Head of caudate nucleus (tissue), 42 donors: Measurements from ENCODE around the gene TMEM187.
A peak's percentile ranks its signal among the peaks of the same experiment; 100 is the strongest.
"Not testable (repeated sequence)": the region's sequence is repeated elsewhere in the genome, so short reads cannot be mapped to it uniquely, and the experiment has no call there.

ENCODE experiments used
- DNase-seq, 42 donors: peaks; one replicate each; pipeline versions ENCODE4 v3.0.0 to v3.0.0-alpha.2; 2020 to 2021; ENCODE audit warnings: mixed read lengths in 7 of 42
- intact Hi-C: fragments of 100-400 bp; cut with DNase I; formaldehyde crosslinking; loops from one replicate; pipeline ENCODE4 v1.15.0; 2022

TMEM187 gene

DNA sequence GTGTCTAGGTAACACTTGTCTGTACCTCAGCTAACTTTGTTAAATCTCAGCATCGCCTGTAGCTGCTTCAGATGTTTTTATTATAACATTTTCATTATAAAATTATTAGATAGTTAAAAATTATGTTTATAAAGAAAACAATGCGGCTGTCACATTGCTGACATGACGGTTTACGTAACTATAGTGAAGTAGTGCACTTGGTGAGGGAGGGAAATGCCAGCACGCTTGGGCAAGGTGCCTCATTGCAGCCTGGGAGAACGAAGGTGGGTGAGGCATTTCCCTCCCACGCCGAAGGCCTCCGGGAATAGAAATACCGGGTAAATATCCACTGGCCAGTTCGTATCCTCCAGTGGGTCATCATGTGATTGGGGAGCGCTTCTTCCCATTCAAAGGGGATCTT, 15.9 kb downstream of the TMEM187 start:
- DNase-seq: no peak
- intact Hi-C loops: no loop called here

- intact Hi-C loops: no loop called here
- DNase-seq: no peak
Measured at GRCh38 chrX:153989973-153990655, 17.6 kb downstream of the TMEM187 start.

GRCh38 chrX:153991013-153991580, 18.5 kb downstream of the TMEM187 start:
- intact Hi-C loops: no loop called here
- no peak for DNase-seq

DNA sequence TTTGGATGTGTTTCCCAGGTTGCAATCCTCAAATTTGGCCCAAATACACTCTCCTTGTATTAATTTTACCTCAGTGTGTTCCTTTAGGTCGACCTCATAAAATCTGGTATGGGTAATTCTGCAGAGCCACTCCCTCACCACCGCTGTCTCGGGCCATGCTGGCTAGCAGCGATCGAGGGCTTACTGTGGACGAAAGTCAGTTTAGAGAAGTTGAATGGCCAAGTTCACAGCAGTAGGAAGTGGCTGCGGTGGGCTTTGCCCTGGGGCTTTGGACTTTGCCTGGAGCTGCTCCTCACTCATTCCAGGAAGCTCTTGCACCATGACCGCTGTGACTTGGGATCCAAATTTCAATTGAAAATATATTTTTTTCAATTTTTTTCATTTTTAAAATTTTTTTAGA, 19.6 kb downstream of the TMEM187 start:
- no peak for DNase-seq
- intact Hi-C loops: no loop called here

DNA sequence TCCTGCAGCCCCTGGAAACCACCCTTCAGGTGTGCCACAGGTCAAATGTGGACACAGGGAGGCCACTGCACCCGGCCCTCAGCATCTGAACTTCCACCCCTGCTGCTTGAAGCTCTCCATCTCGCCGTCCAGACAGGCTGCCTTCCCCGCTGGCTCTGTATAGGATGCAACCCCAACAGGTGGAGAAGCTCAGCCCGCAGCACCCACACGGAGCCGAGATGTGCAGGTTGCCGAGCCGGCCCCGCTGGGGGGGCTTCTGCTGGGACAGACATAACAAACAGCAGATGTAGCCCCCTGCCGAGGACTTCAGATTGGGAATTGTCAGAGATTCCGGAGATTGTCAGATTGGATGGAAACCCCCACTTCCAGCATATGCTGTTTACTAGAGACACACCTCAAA, 20.5 kb downstream of the TMEM187 start:
- intact Hi-C loops: no loop called here
- DNase-seq: no peak

DNA sequence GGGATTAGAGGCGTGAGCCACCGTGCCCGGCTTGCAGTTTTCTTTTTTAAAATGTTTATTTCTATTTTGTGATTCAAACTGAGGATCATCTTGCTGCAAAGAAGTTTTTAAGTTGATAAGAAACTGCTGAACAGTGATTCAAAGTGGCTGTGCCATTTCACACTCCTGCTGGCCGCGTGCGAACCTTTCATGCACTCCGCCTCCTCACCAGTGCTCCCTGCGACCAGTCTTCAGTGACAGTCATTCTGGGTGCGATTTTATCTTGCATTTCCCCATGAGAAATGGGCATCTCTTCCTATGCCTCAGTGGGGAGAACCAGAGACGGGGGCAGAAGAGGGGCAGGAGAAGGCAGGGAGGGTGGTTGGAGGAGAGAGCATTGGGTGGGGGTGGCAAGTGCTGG, 21.4 kb downstream of the TMEM187 start:
- intact Hi-C loops: no loop called here
- DNase-seq: no peak

- intact Hi-C loops, DNase-seq: not testable (repeated sequence)
Measured at GRCh38 chrX:153994398-153994797, 21.8 kb downstream of the TMEM187 start.

DNA sequence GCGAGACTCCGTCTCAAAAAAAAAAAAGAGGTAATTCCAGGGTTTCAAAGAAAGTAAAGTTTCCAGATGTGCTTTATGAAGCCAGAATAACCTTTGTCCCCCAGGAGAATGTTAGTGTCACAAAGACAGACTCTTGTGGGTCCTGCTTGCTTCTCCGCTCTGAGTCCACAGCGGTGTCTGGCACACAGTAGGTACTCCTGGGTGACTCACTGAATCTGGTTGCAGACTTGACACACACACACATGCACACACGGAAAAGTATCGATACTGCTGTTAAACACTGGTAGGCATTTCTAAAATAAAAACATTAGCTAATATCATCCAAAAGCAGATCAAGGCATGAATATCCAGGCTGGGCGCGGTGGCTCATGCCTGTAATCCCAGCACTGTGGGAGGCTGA, 22.9 kb downstream of the TMEM187 start:
- DNase-seq: no peak
- intact Hi-C loops: no loop called here

DNA sequence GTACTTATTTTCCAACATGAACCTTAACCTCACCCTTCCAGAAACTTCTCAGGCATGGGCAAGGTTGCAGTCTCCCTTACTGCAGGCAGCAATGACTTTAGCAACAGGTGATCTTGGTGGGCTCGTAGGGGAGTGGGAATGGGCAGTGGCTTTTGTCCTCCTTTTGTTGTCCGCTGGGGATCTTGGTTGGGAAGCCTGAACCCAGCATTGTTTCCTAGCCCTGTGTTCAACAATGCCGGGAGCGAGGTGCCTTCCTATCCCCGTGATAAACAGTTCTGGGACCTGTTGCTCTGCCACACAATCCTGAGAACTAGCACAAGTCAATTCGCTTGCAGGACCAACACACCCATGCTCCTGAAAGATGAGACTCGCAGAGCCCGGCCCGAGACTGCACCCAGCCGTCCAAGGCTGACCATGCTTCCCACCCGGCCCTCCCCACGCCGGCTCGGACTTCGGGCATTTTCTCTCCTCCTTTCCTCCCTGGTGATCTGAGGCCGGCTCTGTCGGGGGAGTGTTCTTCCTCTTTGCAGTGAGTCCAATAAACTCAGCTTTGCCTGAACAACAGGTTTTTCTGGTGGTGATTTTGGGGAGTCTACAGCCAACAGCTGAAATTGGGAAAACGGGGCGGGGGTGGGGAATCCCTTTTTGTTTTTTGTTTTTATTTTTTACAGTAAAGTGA, 26.9 kb downstream of the TMEM187 start:
- DNase-seq: no peak
- intact Hi-C loops: no loop called here

DNA sequence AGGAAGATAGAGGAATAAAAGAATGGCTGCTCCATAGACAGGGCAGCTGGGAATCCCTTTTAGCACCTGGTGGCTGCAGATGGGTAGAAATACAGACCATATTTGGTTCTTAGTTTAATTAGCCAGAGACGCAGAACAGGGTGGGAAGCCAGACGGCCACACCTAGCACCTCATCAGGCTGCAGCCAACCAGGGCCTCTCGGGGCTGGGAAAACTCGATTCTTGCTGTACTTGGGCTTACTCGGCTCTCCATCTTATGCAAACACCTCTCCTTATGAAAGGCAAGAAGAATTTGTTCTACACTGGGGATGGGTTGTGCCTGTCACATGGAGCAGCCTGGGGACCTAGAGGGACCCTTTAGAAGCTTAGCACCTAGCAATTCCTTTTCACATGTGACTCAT, 27.5 kb downstream of the TMEM187 start:
- intact Hi-C loops: no loop called here

DNA sequence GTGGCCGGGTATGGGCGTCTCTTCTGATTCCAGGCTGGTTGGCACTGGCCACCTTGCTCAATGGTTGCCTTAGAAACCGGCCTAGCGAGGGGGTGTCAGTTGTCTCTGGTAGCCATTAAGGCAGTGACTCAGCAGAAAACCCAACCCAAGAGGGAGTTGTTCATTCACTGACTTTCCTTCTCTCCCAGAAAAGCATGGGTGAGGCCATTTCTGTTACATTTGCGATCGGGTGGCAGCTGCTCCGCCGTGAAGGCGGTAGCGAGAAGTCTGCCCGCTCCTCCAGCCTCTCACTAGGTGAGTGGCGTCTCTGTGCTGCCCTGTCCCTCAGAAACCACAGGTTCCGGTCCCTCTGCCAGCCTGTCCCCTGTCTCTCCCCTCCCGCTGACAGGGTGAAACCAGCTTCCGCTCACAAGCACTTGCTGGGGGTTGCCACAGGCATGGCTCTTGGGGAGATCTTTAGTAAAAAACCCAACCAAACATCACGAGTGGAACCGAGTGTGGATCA, 29.7 kb downstream of the TMEM187 start:
- DNase-seq: peak in 27 of 42 donors; percentile 13 to 78 (median 44)
- intact Hi-C loops: no loop called here

More for the DNA sequence above, 27.5 kb downstream of the TMEM187 start:
- no peak for DNase-seq

GRCh38 chrX:154004315-154004714, 31.8 kb downstream of the TMEM187 start:
- DNase-seq: no peak

GRCh38 chrX:154006947-154007346, 34.4 kb downstream of the TMEM187 start:
- intact Hi-C loops: no loop called here
- peak in 1 of 42 donors; percentile 38 for DNase-seq

More at GRCh38 chrX:154004315-154004714, 31.8 kb downstream of the TMEM187 start:
- intact Hi-C loops: no loop called here

GRCh38 chrX:154008521-154008920, 36.0 kb downstream of the TMEM187 start:
- DNase-seq: no peak
- intact Hi-C loops: no loop called here

DNA sequence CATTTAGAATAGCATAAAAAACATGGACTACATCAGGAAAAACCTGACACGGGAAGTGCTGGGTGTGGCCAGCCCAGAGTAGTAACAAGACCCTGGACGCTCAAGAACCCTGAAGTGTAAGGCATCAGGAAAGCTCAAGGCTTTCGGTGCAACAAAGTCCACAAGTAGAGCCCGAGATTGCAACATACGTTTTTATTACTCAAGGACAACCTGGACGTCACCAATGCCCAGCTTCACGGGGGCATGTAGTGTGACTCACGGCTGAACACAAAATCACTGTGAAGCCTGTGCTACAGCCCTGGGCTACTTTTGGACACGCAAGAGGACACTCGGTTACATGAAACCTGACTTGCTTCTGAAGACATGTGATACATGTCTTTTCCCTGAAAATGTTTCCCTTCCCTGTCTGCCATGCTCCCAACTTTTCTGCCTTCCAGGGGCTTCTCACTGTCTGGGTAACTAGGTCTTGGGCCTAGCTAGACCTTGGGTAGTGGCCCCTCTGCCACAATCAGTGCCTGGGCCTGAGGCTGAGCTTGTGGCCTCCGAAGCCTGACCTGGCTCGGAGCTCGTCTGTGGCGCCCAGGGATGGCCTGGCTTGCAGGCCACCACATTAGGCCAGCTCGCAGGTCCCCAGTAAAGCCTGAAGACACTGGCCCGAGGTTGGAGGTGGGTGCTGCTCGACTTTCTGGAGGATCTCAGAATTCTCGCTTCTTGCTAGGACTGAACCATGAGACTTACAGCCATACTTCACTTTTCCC, 38.0 kb downstream of the TMEM187 start:
- no peak for DNase-seq
- intact Hi-C loops: loop anchor here (10.0 kb wide), 1 partner anchor 84 kb away; the partner anchor contains the start of gene MECP2

- intact Hi-C loops: loop anchor here (10.0 kb wide), 1 partner anchor 83 kb away; the partner anchor contains the start of gene MECP2
- DNase-seq: no peak
Measured at GRCh38 chrX:154011376-154012335, 39.1 kb downstream of the TMEM187 start.

GRCh38 chrX:154012336-154012991, 39.9 kb downstream of the TMEM187 start:
- peak in 31 of 42 donors; percentile 18 to 67 (median 48) for DNase-seq
- intact Hi-C loops: loop anchor here (10.0 kb wide), 1 partner anchor 82 kb away; the partner anchor contains the start of gene MECP2
